SK-N-SH treated with all-trans-retinoic acid at 6 μM for 48 hours (cell line): ENCODE data around the gene ACKR3.

Source experiments
- ESRRG ChIP-seq: fragments of 250-450 bp; sonication (Bioruptor Pico); IDR thresholded peaks from 2 replicates; pipeline ENCODE4 v1.6.1; 2021; ENCODE audit warnings: mild to moderate bottlenecking
- ISL1 ChIP-seq: fragments of 250-450 bp; sonication (Bioruptor Pico); IDR thresholded peaks from 2 replicates; pipeline ENCODE4 v2.1.2; 2022; ENCODE audit warnings: mild to moderate bottlenecking, moderate library complexity
- PATZ1 ChIP-seq: fragments of 250-450 bp; sonication (Bioruptor Pico); IDR thresholded peaks from 2 replicates; pipeline ENCODE4 v1.8.0; 2020; ENCODE audit warnings: mild to moderate bottlenecking, moderate library complexity, borderline replicate concordance
- ZFP3 ChIP-seq: fragments of 250-450 bp; sonication (Bioruptor Pico); IDR thresholded peaks from 2 replicates; pipeline ENCODE4 v1.5.0; 2020; ENCODE audit warnings: mild to moderate bottlenecking, moderate library complexity

DNA sequence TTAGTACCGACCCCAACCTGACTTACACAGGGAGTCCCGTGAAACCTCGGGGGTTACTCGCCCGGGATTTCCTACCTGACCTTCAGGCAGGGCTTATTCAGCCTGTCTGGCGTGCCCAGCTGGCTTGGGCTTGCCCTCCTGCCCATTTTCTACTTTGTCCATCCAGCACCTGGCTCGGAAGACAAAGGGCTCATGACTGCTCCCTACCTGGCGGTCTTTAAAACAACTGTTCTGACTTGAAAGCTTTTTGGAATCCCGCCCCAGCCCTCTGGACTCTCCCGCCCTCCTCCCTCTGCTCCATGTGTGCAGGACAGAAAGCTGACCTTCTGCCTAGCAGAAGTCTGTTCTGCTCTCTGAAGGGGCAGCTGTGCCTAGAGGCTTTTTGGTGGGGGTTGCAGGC lies 43.1 kb downstream of the ACKR3 start:
- no peak for TF ChIP-seq ESRRG (CRISPR knock-in tag)
- TF ChIP-seq ZFP3 (CRISPR knock-in tag), result no peak
- TF ChIP-seq PATZ1 (CRISPR knock-in tag), result no peak
- no peak for TF ChIP-seq ISL1 (CRISPR knock-in tag)
